IMR-90 (cell line): ENCODE measurements around the gene HMGXB3. TPM values are rescaled to one million over a fixed set of nuclear protein-coding genes. Genes with fewer than 3 reads are reported as not detected.

Experiments used
- ATAC-seq: fragments of 200-7000 bp; cut with Tn5 transposase; 2 replicates; pipeline ENCODE4 v1.9.1; 2020; ENCODE audit warnings: low read depth, mild to moderate bottlenecking, moderate library complexity
- BruUV-seq: library from RNA; stranded (reverse); fragments of 400-500 nt; replicated peaks from 2 replicates; lab custom pipeline; 2021; lab: Mats Ljungman, UMichigan
- CTCF ChIA-PET: fragments of 300-600 bp; formaldehyde crosslinking; extraction: SDS; loops from one replicate; lab custom pipeline; 2021; ENCODE audit warnings: antibody characterized with exemption; lab: Yijun Ruan, JAX
- POLR2A ChIA-PET: fragments of 300-600 bp; sonication (Branson Sonifier 250); formaldehyde crosslinking; loops from one replicate; lab custom pipeline; 2022; ENCODE audit warnings: antibody characterized with exemption; ENCODE audit not compliant: unreplicated experiment; lab: Charles Lee
- DNase-seq: peaks from one replicate; pipeline ENCODE4 v3.0.0; 2013
- H2AFZ ChIP-seq: replicated peaks from 2 replicates; pipeline ENCODE3; 2013; ENCODE audit warnings: low read length, mild to moderate bottlenecking; ENCODE audit not compliant: poor library complexity
- H2AK5ac ChIP-seq: 2 replicates; pipeline ENCODE4 v1.6.1; 2013; ENCODE audit warnings: low read depth, low read length, inconsistent platforms
- H2AK9ac ChIP-seq: replicated peaks from 2 replicates; pipeline ENCODE3; 2013; ENCODE audit warnings: mild to moderate bottlenecking, low read depth, low read length, moderate library complexity; ENCODE audit not compliant: poor library complexity
- H2BK120ac ChIP-seq: 2 replicates; pipeline ENCODE4 v1.6.1; 2013; ENCODE audit warnings: low read depth, low read length, inconsistent platforms
- H2BK15ac ChIP-seq: 3 replicates; pipeline ENCODE4 v1.6.1; 2013; ENCODE audit warnings: low read depth, low read length, inconsistent platforms
- H2BK20ac ChIP-seq: 2 replicates; pipeline ENCODE4 v1.6.1; 2013; ENCODE audit warnings: low read depth, mild to moderate bottlenecking, inconsistent platforms, low read length, moderate library complexity
- H2BK5ac ChIP-seq: 2 replicates; pipeline ENCODE4 v1.6.1; 2013; ENCODE audit warnings: mild to moderate bottlenecking, low read depth, low read length, inconsistent platforms; ENCODE audit not compliant: poor library complexity, severe bottlenecking
- H3K14ac ChIP-seq: replicated peaks from 2 replicates; pipeline ENCODE4 v1.6.1; 2013; ENCODE audit warnings: low read depth, low read length, inconsistent platforms
- H3K18ac ChIP-seq: 2 replicates; pipeline ENCODE4 v1.6.1; 2013; ENCODE audit warnings: low read depth, low read length, control low read depth
- H3K23ac ChIP-seq: 2 replicates; pipeline ENCODE4 v1.6.1; 2013; ENCODE audit warnings: low read depth, low read length, inconsistent platforms
- H3K27ac ChIP-seq: 2 replicates; pipeline ENCODE4 v1.5.1; 2013; ENCODE audit warnings: mild to moderate bottlenecking, control low read depth, low read length; ENCODE audit not compliant: insufficient read depth
- H3K27me3 ChIP-seq: 2 replicates; pipeline ENCODE4 v1.6.1; 2013; ENCODE audit warnings: low read length; ENCODE audit not compliant: control insufficient read depth, insufficient read depth
- H3K36me3 ChIP-seq: 2 replicates; pipeline ENCODE4 v1.6.1; 2013; ENCODE audit warnings: low read length, mixed read lengths; ENCODE audit not compliant: control insufficient read depth, insufficient read depth
- H3K4ac ChIP-seq: 2 replicates; pipeline ENCODE4 v1.6.1; 2013; ENCODE audit warnings: low read depth, low read length, inconsistent platforms
- H3K4me1 ChIP-seq: 2 replicates; pipeline ENCODE4 v1.6.1; 2013; ENCODE audit warnings: low read length, mixed read lengths; ENCODE audit not compliant: control insufficient read depth, insufficient read depth
- H3K4me2 ChIP-seq: 2 replicates; pipeline ENCODE4 v1.6.1; 2013; ENCODE audit warnings: low read depth, mild to moderate bottlenecking, control low read depth, low read length, moderate library complexity
- H3K4me3 ChIP-seq: 2 replicates; pipeline ENCODE4 v1.5.1; 2013; ENCODE audit warnings: low read depth, mild to moderate bottlenecking, control low read depth, low read length, moderate library complexity; ENCODE audit not compliant: insufficient read depth
- H3K56ac ChIP-seq: 2 replicates; pipeline ENCODE4 v1.6.1; 2013; ENCODE audit warnings: low read length, inconsistent platforms; ENCODE audit not compliant: insufficient read depth; ENCODE audit errors: extremely low read depth
- H3K79me1 ChIP-seq, 2 experiments: 2 replicates each; pipeline ENCODE4 v1.6.1; 2013; ENCODE audit warnings: low read length in 2 of 2, inconsistent platforms in 1 of 2, low read depth in 1 of 2
- H3K9ac ChIP-seq: 2 replicates; pipeline ENCODE4 v1.6.1; 2013; ENCODE audit warnings: low read depth, low read length, control low read depth
- H3K9me1 ChIP-seq: 2 replicates; pipeline ENCODE4 v1.6.1; 2013; ENCODE audit warnings: low read length, inconsistent platforms; ENCODE audit not compliant: insufficient read depth
- H3K9me3 ChIP-seq: 2 replicates; pipeline ENCODE4 v1.6.1; 2013; ENCODE audit warnings: low read length; ENCODE audit not compliant: control insufficient read depth, insufficient read depth
- H4K20me1 ChIP-seq: 2 replicates; pipeline ENCODE4 v1.6.1; 2013; ENCODE audit warnings: low read length, inconsistent platforms; ENCODE audit not compliant: insufficient read depth
- H4K5ac ChIP-seq: 2 replicates; pipeline ENCODE4 v1.6.1; 2013; ENCODE audit warnings: mild to moderate bottlenecking, low read depth, low read length, control low read depth
- H4K8ac ChIP-seq, 2 experiments: 2 replicates each; pipeline ENCODE4 v1.6.1; 2013; ENCODE audit warnings: low read depth in 2 of 2, low read length in 2 of 2, control low read depth in 1 of 2, inconsistent platforms in 1 of 2
- H4K91ac ChIP-seq: 2 replicates; pipeline ENCODE4 v1.6.1; 2013; ENCODE audit warnings: low read depth, low read length, inconsistent platforms; ENCODE audit not compliant: insufficient read depth
- BHLHE40 ChIP-seq: fragments of 150-350 bp; IDR thresholded peaks from 2 replicates; pipeline ENCODE4 v1.6.1; 2016; ENCODE audit warnings: mild to moderate bottlenecking, low read depth, low read length
- CEBPB ChIP-seq: IDR thresholded peaks from 2 replicates; pipeline ENCODE4 v1.6.1; 2012; ENCODE audit warnings: low read depth, low read length, improper control_type of control experiment
- CHD1 ChIP-seq: IDR thresholded peaks from 2 replicates; pipeline ENCODE4 v1.6.1; 2012; ENCODE audit warnings: low read depth, low read length, improper control_type of control experiment
- CTCF ChIP-seq: conservative IDR thresholded peaks from 2 replicates; pipeline ENCODE4 v1.5.1; 2012; ENCODE audit warnings: mild to moderate bottlenecking, low read depth, low read length, improper control_type of control experiment
- ELK1 ChIP-seq: fragments of 150-350 bp; IDR thresholded peaks from 2 replicates; pipeline ENCODE4 v1.6.1; 2016; ENCODE audit warnings: low read depth, mild to moderate bottlenecking, low read length, moderate library complexity, borderline replicate concordance
- FOS ChIP-seq: fragments of 150-350 bp; IDR thresholded peaks from 2 replicates; pipeline ENCODE4 v1.6.1; 2016; ENCODE audit warnings: low read depth, low read length
- MAFK ChIP-seq: IDR thresholded peaks from 2 replicates; pipeline ENCODE4 v1.6.1; 2012; ENCODE audit warnings: low read depth, low read length, improper control_type of control experiment
- MAZ ChIP-seq: IDR thresholded peaks from 2 replicates; pipeline ENCODE4 v1.6.1; 2012; ENCODE audit warnings: low read depth, mild to moderate bottlenecking, low read length, improper control_type of control experiment, moderate library complexity, borderline replicate concordance
- MXI1 ChIP-seq: IDR thresholded peaks from 2 replicates; pipeline ENCODE4 v1.6.1; 2012; ENCODE audit warnings: low read depth, mild to moderate bottlenecking, low read length, moderate library complexity, borderline replicate concordance
- NFE2L2 ChIP-seq: fragments of 150-350 bp; IDR thresholded peaks from 2 replicates; pipeline ENCODE4 v1.6.1; 2016; ENCODE audit warnings: low read depth, mild to moderate bottlenecking, low read length
- POLR2A ChIP-seq: IDR thresholded peaks from 2 replicates; pipeline ENCODE4 v1.6.1; 2012; ENCODE audit warnings: mild to moderate bottlenecking, low read depth, low read length
- RAD21 ChIP-seq: IDR thresholded peaks from 2 replicates; pipeline ENCODE4 v1.6.1; 2012; ENCODE audit warnings: low read length, improper control_type of control experiment
- RCOR1 ChIP-seq: IDR thresholded peaks from 2 replicates; pipeline ENCODE4 v1.6.1; 2012; ENCODE audit warnings: mild to moderate bottlenecking, low read length, improper control_type of control experiment; ENCODE audit not compliant: insufficient replicate concordance
- RFX5 ChIP-seq: IDR thresholded peaks from 2 replicates; pipeline ENCODE4 v1.8.0; 2012; ENCODE audit warnings: low read depth, mild to moderate bottlenecking, low read length, moderate library complexity
- SMC3 ChIP-seq: fragments of 150-350 bp; IDR thresholded peaks from 2 replicates; pipeline ENCODE4 v1.6.1; 2016; ENCODE audit warnings: low read depth, mild to moderate bottlenecking, antibody characterized with exemption, low read length, moderate library complexity
- USF2 ChIP-seq: fragments of 150-350 bp; IDR thresholded peaks from 2 replicates; pipeline ENCODE4 v1.6.1; 2017; ENCODE audit warnings: mild to moderate bottlenecking, antibody characterized with exemption, low read length, low read depth
- WGBS, 2 experiments: methylation state at CpG; one replicate each; pipeline versions ENCODE4 v1.1.5 to v1.1.7; 2013; ENCODE audit warnings: missing lambda C conversion rate in 2 of 2; ENCODE audit not compliant: insufficient read length in 1 of 2; ENCODE audit errors: extremely low coverage in 2 of 2; 5-methylcytosine and 5-hydroxymethylcytosine counted together
- dilution Hi-C: fragments of 300-500 bp; cut with HindIII; formaldehyde crosslinking; loops from one replicate; pipeline ENCODE4 v1.14.3; 2018; ENCODE audit warnings: low sequenced_read_pairs; ENCODE audit not compliant: unreplicated experiment
- in situ Hi-C: fragments of 300-500 bp; cut with MboI; formaldehyde crosslinking; loops from 3 replicates; pipeline ENCODE4 v1.14.3; 2019; ENCODE audit warnings: low sequenced_read_pairs, inconsistent platforms, mixed read lengths
- intact Hi-C: fragments of 100-400 bp; cut with micrococcal nuclease; formaldehyde crosslinking; loops from 2 replicates; pipeline ENCODE4 v1.10.0; 2022
- polyA plus RNA-seq, 3 experiments: library from polyadenylated mRNA; depleted of rRNA; stranded (reverse); fragments of >200 nt; gene quantifications; 2 replicates each; pipeline ENCODE4 v1.2.3, GENCODE V29; 2012; ENCODE audit warnings: low replicate concordance in 1 of 3
- total RNA-seq: library from RNA; depleted of rRNA; stranded (reverse); fragments of >200 nt; gene quantifications from 2 replicates; pipeline ENCODE4 v1.2.3, GENCODE V29; 2012

Gene HMGXB3
- total and polyA plus RNA-seq, 2 of the 4 experiments (the other 2 are of a cell fraction) = 27.6 to 30.6 TPM

GRCh38 chr5:150066436-150066835 lies 65.9 kb downstream of the HMGXB3 start:
- no peak overlapping the region for H3K4me3 ChIP-seq
- intact Hi-C loops = loop anchor here (5.0 kb wide), 1 partner anchor 46 kb away; no protein-coding TSS in a partner anchor
- H4K20me1 ChIP-seq = no peaks in the 10 kb centered on the region
- no peak overlapping the region for H3K9ac ChIP-seq
- DNase-seq = no peak
- ChIA-PET CTCF (interaction anchor here (0.5 to 0.6 kb wide), 2 partner anchors 10 to 51 kb away, joined by 3 read pairs; no protein-coding TSS in a partner anchor), POLR2A (interaction anchor here (0.6 kb wide), 1 partner anchor 72 kb away, joined by 3 read pairs; no protein-coding TSS in a partner anchor)
- ATAC-seq = no peak
- no peaks in the 10 kb centered on the region for H3K27me3 ChIP-seq
- H3K56ac ChIP-seq = no peak overlapping the region
- peak overlapping the region; percentile 84 for H4K91ac ChIP-seq
- H4K8ac ChIP-seq = peak overlapping the region; percentile 86 to 94
- H2BK5ac ChIP-seq = peak overlapping the region; percentile 81
- peak overlapping the region; percentile 54; the same call in 1 of the 2 replicates for H3K23ac ChIP-seq
- H2BK15ac ChIP-seq = peak overlapping the region; percentile 81; the same call in 2 of the 3 replicates
- peak overlapping the region; percentile 89 for H2BK20ac ChIP-seq
- H2BK120ac ChIP-seq = peak overlapping the region; percentile 85
- no peak overlapping the region for H3K4me2 ChIP-seq
- dilution Hi-C loops = no loop called here
- peak overlapping the region; percentile 90 for H3K14ac ChIP-seq
- H3K27ac ChIP-seq = no peak overlapping the region; the same call in 1 of the 2 replicates
- H3K18ac ChIP-seq = peak overlapping the region; percentile 3; the same call in 1 of the 2 replicates
- peak overlapping the region; percentile 81 for H2AK9ac ChIP-seq
- WGBS, 2 experiments = 100% methylated on average over 1 of the region's 5 CpGs; no CpG with 5 or more reads in 1 of the 2 experiments
- H3K9me1 ChIP-seq = peaks cover 47% of the 10 kb centered on the region
- H2AK5ac ChIP-seq = peak overlapping the region; percentile 94
- H4K5ac ChIP-seq = peak overlapping the region; percentile 5; the same call in 1 of the 2 replicates
- peak overlapping the region; percentile 77 for H2AFZ ChIP-seq
- peaks cover 33% of the 10 kb centered on the region for H3K4me1 ChIP-seq
- in situ Hi-C loops = no loop called here
- H3K4ac ChIP-seq = peak overlapping the region; percentile 94
- TF ChIP-seq FOS (no peak), NFE2L2 (no peak), POLR2A (no peak), MAZ (no peak), MAFK (no peak), USF2 (no peak), BHLHE40 (no peak), RCOR1 (no peak), ELK1 (no peak), CEBPB (no peak), RFX5 (no peak), RAD21 (no peak), CHD1 (no peak), MXI1 (no peak), CTCF (no peak), SMC3 (no peak)
- H3K79me1 ChIP-seq = no peaks in the 10 kb centered on the region; a peak in 1 of 4 replicates
- no TSS peak for BruUV-seq
- no peaks in the 10 kb centered on the region for H3K36me3 ChIP-seq
- no peaks in the 10 kb centered on the region for H3K9me3 ChIP-seq
